Common myeloid progenitor, CD34-positive (primary cell): ENCODE data around the gene MAU2.

Experiments used
- CTCF ChIA-PET: fragments of 350-600 bp; sonication (Branson Sonifier 250); formaldehyde crosslinking; loops from one replicate; lab custom pipeline; 2021; ENCODE audit warnings: antibody characterized with exemption; lab: Charles Lee
- POLR2A ChIA-PET: fragments of 350-600 bp; sonication (Branson Sonifier 250); formaldehyde crosslinking; loops from one replicate; lab custom pipeline; 2021; ENCODE audit warnings: antibody characterized with exemption; lab: Charles Lee
- DNase-seq, 3 donors: peaks; one replicate each; pipeline versions ENCODE4 v3.0.0 to v3.0.0-alpha.2; 2013
- H3K27ac ChIP-seq, 2 experiments: 1 replicate in 1 of 2; 2 replicates in 1 of 2; pipeline ENCODE4 v1.7.0; 2013; ENCODE audit warnings: inconsistent platforms in 2 of 2, low read length in 2 of 2, mild to moderate bottlenecking in 2 of 2, low read depth in 1 of 2, moderate library complexity in 1 of 2; ENCODE audit not compliant: severe bottlenecking in 2 of 2, insufficient read depth in 1 of 2, poor library complexity in 1 of 2
- H3K27me3 ChIP-seq, 5 experiments: replicated peaks in 2 of 5; 1 replicate in 3 of 5; 2 replicates in 2 of 5; pipeline versions ENCODE4 v1.6.1 to v1.7.0; 2013; ENCODE audit warnings: low read length in 4 of 5, mild to moderate bottlenecking in 2 of 5, moderate library complexity in 2 of 5, inconsistent platforms in 1 of 5; ENCODE audit not compliant: insufficient read depth in 5 of 5, control insufficient read depth in 4 of 5
- H3K36me3 ChIP-seq, 4 experiments: 1 replicate in 2 of 4; 2 replicates in 2 of 4; pipeline versions ENCODE4 v1.6.1 to v1.7.0; 2013; ENCODE audit warnings: low read length in 3 of 4, control low read depth in 1 of 4, mild to moderate bottlenecking in 1 of 4; ENCODE audit not compliant: control insufficient read depth in 4 of 4, insufficient read depth in 4 of 4
- H3K4me1 ChIP-seq, 4 experiments: 1 replicate in 3 of 4; 2 replicates in 1 of 4; pipeline versions ENCODE4 v1.6.1 to v1.7.1; 2013; ENCODE audit warnings: low read length in 3 of 4, mild to moderate bottlenecking in 3 of 4, control low read depth in 1 of 4, inconsistent platforms in 1 of 4, moderate library complexity in 1 of 4; ENCODE audit not compliant: control insufficient read depth in 4 of 4, insufficient read depth in 4 of 4; ENCODE audit errors: control extremely low read depth in 1 of 4
- H3K4me3 ChIP-seq, 7 experiments: 1 replicate in 4 of 7; 2 replicates in 3 of 7; pipeline versions ENCODE4 v1.5.1 to v1.7.0; 2013; ENCODE audit warnings: mild to moderate bottlenecking in 7 of 7, low read length in 6 of 7, moderate library complexity in 6 of 7, inconsistent platforms in 2 of 7, low read depth in 2 of 7, control low read depth in 1 of 7; ENCODE audit not compliant: insufficient read depth in 4 of 7, control insufficient read depth in 1 of 7; ENCODE audit errors: extremely low read depth in 1 of 7
- H3K9me3 ChIP-seq, 5 experiments: 1 replicate in 4 of 5; 2 replicates in 1 of 5; pipeline versions ENCODE4 v1.6.1 to v1.7.1; 2013; ENCODE audit warnings: low read length in 4 of 5, mild to moderate bottlenecking in 2 of 5, inconsistent platforms in 1 of 5, low read depth in 1 of 5, moderate library complexity in 1 of 5; ENCODE audit not compliant: control insufficient read depth in 4 of 5, insufficient read depth in 2 of 5; ENCODE audit errors: control extremely low read depth in 1 of 5
- WGBS: methylation state at CpG from one replicate; pipeline ENCODE4 v1.1.5; 2013; ENCODE audit not compliant: insufficient coverage; 5-methylcytosine and 5-hydroxymethylcytosine counted together

MAU2 gene

GRCh38 chr19:19399733-19400433, 79.3 kb downstream of the MAU2 start:
- CTCF ChIA-PET = interaction anchor here (1.5 to 4.1 kb wide), 3 partner anchors 11 to 91 kb away, joined by 3 to 21 read pairs (median 6); no protein-coding TSS in a partner anchor
- no peaks in the 10 kb centered on the region for H3K27me3 ChIP-seq
- no peak overlapping the region for H3K4me3 ChIP-seq
- no peaks in the 10 kb centered on the region for H3K9me3 ChIP-seq
- POLR2A ChIA-PET = no interaction called here
- no peak overlapping the region for H3K27ac ChIP-seq
- no peaks in the 10 kb centered on the region for H3K36me3 ChIP-seq
- DNase-seq = no peak
- peaks cover 3 to 37% (median 14%) of the 10 kb centered on the region in 4 experiments for H3K4me1 ChIP-seq
- WGBS = 47% methylated on average over 4 of the region's 9 CpGs

- Histone ChIP-seq H3K36me3 (no peaks in the 10 kb centered on the region), H3K27ac (no peak overlapping the region), H3K27me3 (no peaks in the 10 kb centered on the region), H3K4me3 (no peak overlapping the region), H3K4me1 (peaks cover 13 to 50% (median 26%) of the 10 kb centered on the region in 4 experiments), H3K9me3 (no peaks in the 10 kb centered on the region)
- ChIA-PET CTCF (interaction anchor here (1.1 to 4.1 kb wide), 4 partner anchors 11 to 88 kb away, joined by 3 to 21 read pairs (median 12); no protein-coding TSS in a partner anchor), POLR2A (interaction anchor here (0.6 kb wide), 1 partner anchor 9 kb away, joined by 4 read pairs; no protein-coding TSS in a partner anchor)
- DNase-seq = no peak
- WGBS = 92% methylated on average over 7 of the region's 11 CpGs
These were observed 82.2 kb downstream of the MAU2 start for GRCh38 chr19:19402656-19403372.

DNA sequence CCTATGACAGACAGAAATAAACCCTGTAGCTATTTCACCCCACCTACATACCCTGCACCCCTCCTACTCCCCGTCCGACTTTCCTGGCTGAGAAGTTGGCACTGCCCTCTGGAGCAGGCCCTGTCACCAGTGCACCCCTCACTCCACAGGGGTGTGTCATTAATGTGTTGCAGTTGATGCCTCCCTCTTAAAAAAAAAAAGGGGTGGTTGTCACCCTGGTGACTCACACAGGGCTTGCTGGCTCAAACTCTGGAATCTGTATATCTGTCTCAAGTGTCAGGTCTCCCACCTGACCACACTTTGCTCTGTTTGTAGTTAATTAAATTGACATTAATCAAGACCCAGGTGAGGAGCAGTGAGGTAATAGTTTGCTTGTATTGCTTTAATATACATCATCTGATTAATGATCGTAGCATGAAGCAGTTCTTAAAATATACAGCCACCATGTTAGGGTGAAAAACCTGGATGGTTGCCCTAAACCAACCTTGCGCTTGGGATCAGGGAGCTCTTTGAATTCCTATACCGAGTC, 82.8 kb downstream of the MAU2 start:
- H3K4me1 ChIP-seq = peaks cover 14 to 55% (median 28%) of the 10 kb centered on the region in 4 experiments
- no peak overlapping the region for H3K4me3 ChIP-seq
- POLR2A ChIA-PET = interaction anchor here (0.6 kb wide), 1 partner anchor 10 kb away, joined by 4 read pairs; no protein-coding TSS in a partner anchor
- no peak overlapping the region for H3K27ac ChIP-seq
- no peaks in the 10 kb centered on the region for H3K9me3 ChIP-seq
- no peaks in the 10 kb centered on the region for H3K27me3 ChIP-seq
- H3K36me3 ChIP-seq = no peaks in the 10 kb centered on the region
- CTCF ChIA-PET = interaction anchor here (1.0 to 4.1 kb wide), 5 partner anchors 12 to 87 kb away, joined by 3 to 21 read pairs (median 4); no protein-coding TSS in a partner anchor
- DNase-seq = peak in 2 of 3 donors; percentile 38 to 51
- 91% methylated on average over 4 of the region's 5 CpGs for WGBS

- under 1% methylated on average over 88 of the region's 90 CpGs for whole genome bisulfite sequencing
- Histone ChIP-seq H3K27ac (peak within 1 kb of the TSS; percentile 20 to 81), H3K4me3 (peak within 1 kb of the TSS; percentile 61 to 85 (median 78)), H3K36me3 (peaks cover 0 to 2% (median 0%) of the 10 kb centered on the region in 4 experiments), H3K9me3 (no peaks in the 10 kb centered on the region), H3K27me3 (no peaks in the 10 kb centered on the region), H3K4me1 (peaks cover 14 to 63% (median 35%) of the 10 kb centered on the region in 4 experiments)
- ChIA-PET POLR2A (interaction anchor here (0.6 to 1.4 kb wide), 5 partner anchors 11 to 82 kb away, joined by 3 to 10 read pairs (median 3); no protein-coding TSS in a partner anchor), CTCF (interaction anchor here (0.9 to 1.5 kb wide), 15 partner anchors 11 to 85 kb away, joined by 3 to 12 read pairs (median 5); no protein-coding TSS in a partner anchor)
- DNase-seq = peak; percentile 88 to 92 (median 88)
These were observed 84.5 kb downstream of the MAU2 start, which contains the start of gene GATAD2A for GRCh38 chr19:19404879-19405860. Gene GATAD2A, plus strand, starts transcription at chr19:19405675. Its CDS starts 59,671 bp downstream, at chr19:19465346.

DNA sequence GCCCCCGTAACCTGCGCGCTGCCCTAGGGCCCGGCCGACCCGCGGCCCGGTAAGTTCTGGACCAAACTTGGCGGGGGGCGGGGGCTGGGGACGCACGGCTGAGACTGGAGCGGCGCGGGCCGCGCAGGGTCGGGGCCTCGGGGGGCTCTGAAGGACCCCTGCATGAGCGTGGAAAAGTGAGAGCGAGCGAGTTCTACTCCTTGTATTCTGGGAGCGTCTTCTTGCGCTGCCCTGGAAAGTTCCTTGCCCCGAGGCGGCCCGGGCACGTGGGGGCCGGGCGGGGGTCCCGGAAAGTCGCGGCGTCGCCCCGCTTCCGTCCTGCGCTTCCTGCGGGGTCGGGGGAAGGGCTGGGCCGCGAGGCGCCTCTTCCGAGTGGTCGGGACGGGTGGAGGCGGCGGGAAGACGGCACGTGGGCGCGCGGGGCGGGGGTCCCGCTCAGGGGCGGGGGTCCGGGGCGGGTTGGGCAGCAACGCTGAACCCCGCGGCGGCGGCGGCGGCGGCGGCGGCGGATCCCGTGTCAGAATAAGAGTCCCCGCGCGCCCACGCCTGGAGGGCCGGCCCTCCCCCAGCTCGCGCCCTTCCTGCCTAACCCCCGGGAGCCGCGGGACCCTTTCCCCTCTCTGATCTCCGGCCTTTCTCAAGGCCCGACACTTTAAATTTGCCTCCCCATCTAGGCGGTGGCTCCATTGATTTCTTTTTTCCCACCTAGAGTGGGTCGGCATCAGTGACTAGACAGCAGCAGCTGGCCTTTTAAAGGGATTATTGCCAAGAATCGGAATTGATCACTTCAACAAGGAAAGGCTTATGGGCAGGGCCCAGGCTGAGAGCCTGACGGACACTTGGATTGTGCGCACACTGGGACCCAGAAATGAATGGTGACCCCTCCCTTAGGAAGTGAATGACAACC, 85.6 kb downstream of the MAU2 start:
- H3K27ac ChIP-seq = peak overlapping the region; percentile 12 to 76
- H3K9me3 ChIP-seq = no peaks in the 10 kb centered on the region
- DNase-seq = peak in 2 of 3 donors; percentile 49 to 60
- H3K4me3 ChIP-seq = peak overlapping the region; percentile 61 to 85 (median 78)
- H3K27me3 ChIP-seq = no peaks in the 10 kb centered on the region
- under 1% methylated on average over 71 of the region's 87 CpGs for WGBS
- ChIA-PET POLR2A (interaction anchor here (0.6 to 1.4 kb wide), 3 partner anchors 13 to 29 kb away, joined by 3 to 10 read pairs (median 5); no protein-coding TSS in a partner anchor), CTCF (interaction anchor here (0.9 to 2.1 kb wide), 15 partner anchors 11 to 84 kb away, joined by 3 to 12 read pairs (median 5); no protein-coding TSS in a partner anchor)
- peaks cover 0 to 12% (median 0%) of the 10 kb centered on the region in 4 experiments for H3K36me3 ChIP-seq
- peaks cover 14 to 71% (median 36%) of the 10 kb centered on the region in 4 experiments for H3K4me1 ChIP-seq
